OCI-LY3 (cell line): Measurements from ENCODE around the gene RERE.

ENCODE experiments used
- CTCF ChIP-seq: fragments of 200-600, 300-600 bp; sonication (generic); IDR thresholded peaks from 2 replicates; pipeline ENCODE4 v1.5.1; 2014; ENCODE audit warnings: antibody characterized with exemption, low read length, low read depth
- EZH2phosphoT487 ChIP-seq: fragments of 200-600 bp; shearing (Covaris generic); IDR thresholded peaks from 2 replicates; pipeline ENCODE4 v1.6.1; 2018; ENCODE audit warnings: antibody characterized with exemption, mixed run types, low read depth

- TF ChIP-seq CTCF, result no peak
- TF ChIP-seq EZH2phosphoT487, result no peak
Observed at GRCh38 chr1:8790478-8790877, 27.0 kb downstream of the RERE start.
